Smooth muscle cell (in vitro differentiated cells): ENCODE measurements around the gene BCKDHB. TPM values are rescaled to one million over a fixed set of nuclear protein-coding genes. Genes with fewer than 3 reads are reported as not detected.

Experiments used
- DNase-seq: peaks from one replicate; lab custom pipeline; 2025; ENCODE audit not compliant: unreplicated experiment; lab: John Stamatoyannopoulos, UW
- H2AFZ ChIP-seq: fragments of 200-600 bp; sonication (generic); 2 replicates; pipeline ENCODE4 v1.6.0; 2016; ENCODE audit warnings: antibody characterized with exemption, low read depth, mild to moderate bottlenecking
- H3F3A ChIP-seq: fragments of 200-600 bp; sonication (generic); 2 replicates; pipeline ENCODE4 v1.6.0; 2017; ENCODE audit warnings: antibody characterized with exemption, low read depth
- H3K27ac ChIP-seq: fragments of 200-600 bp; sonication (generic); 2 replicates; pipeline ENCODE4 v1.5.1; 2016; ENCODE audit warnings: low read depth, mild to moderate bottlenecking
- H3K27me3 ChIP-seq: fragments of 200-600 bp; sonication (generic); 2 replicates; pipeline ENCODE4 v1.6.1; 2016; ENCODE audit warnings: low read depth, mild to moderate bottlenecking
- H3K36me3 ChIP-seq: fragments of 200-600 bp; sonication (generic); 2 replicates; pipeline ENCODE4 v1.5.1; 2016; ENCODE audit warnings: low read depth
- H3K4me1 ChIP-seq: fragments of 200-600 bp; sonication (generic); 2 replicates; pipeline ENCODE4 v1.5.1; 2016; ENCODE audit warnings: low read depth
- H3K4me2 ChIP-seq: fragments of 200-600 bp; sonication (generic); 2 replicates; pipeline ENCODE4 v1.6.0; 2016; ENCODE audit warnings: mild to moderate bottlenecking
- H3K4me3 ChIP-seq: fragments of 200-600 bp; sonication (generic); 2 replicates; pipeline ENCODE4 v1.5.1; 2016; ENCODE audit warnings: mild to moderate bottlenecking
- H3K79me2 ChIP-seq: fragments of 200-600 bp; sonication (generic); 2 replicates; pipeline ENCODE4 v1.6.0; 2016; ENCODE audit warnings: low read depth, mild to moderate bottlenecking
- H3K9ac ChIP-seq: fragments of 200-600 bp; sonication (generic); 2 replicates; pipeline ENCODE4 v1.6.0; 2016; ENCODE audit warnings: low read depth
- H3K9me3 ChIP-seq: fragments of 200-600 bp; sonication (generic); replicated peaks from 2 replicates; pipeline ENCODE4 v1.5.1; 2016; ENCODE audit warnings: low read depth
- H4K20me1 ChIP-seq: fragments of 200-600 bp; sonication (generic); 2 replicates; pipeline ENCODE4 v1.6.0; 2016; ENCODE audit warnings: low read depth
- CTCF ChIP-seq: fragments of 200-600 bp; sonication (generic); IDR thresholded peaks from 2 replicates; pipeline ENCODE4 v1.5.1; 2017; ENCODE audit warnings: borderline replicate concordance, mild to moderate bottlenecking, antibody characterized with exemption; ENCODE audit not compliant: insufficient read depth, poor library complexity, severe bottlenecking
- WGBS: methylation state at CpG from one replicate; pipeline ENCODE4 v1.1.7; 2016; ENCODE audit warnings: low lambda C conversion rate; 5-methylcytosine and 5-hydroxymethylcytosine counted together
- polyA plus RNA-seq: library from polyadenylated mRNA; unstranded; fragments of >200 nt; fragmentation: Nextera tagmentation; extraction: Ambion mirVana; gene quantifications from 2 replicates; pipeline ENCODE4 v1.2.1, GENCODE V29; 2016
- total RNA-seq: library from RNA; depleted of rRNA; stranded (reverse); fragments of >200 nt; gene quantifications from 2 replicates; pipeline ENCODE4 v1.2.3, GENCODE V29; 2014

Gene BCKDHB
- total and polyA plus RNA-seq, 2 experiments from 2014 or later: 10.2 to 19.7 TPM

GRCh38 chr6:80250391-80250997 lies 144.0 kb downstream of the BCKDHB start:
- Histone ChIP-seq H3K9ac (no peak overlapping the region), H3K4me3 (no peak overlapping the region), H3F3A (no peaks in the 10 kb centered on the region), H2AFZ (no peak overlapping the region), H3K9me3 (no peaks in the 10 kb centered on the region), H3K27ac (peak overlapping the region; percentile 10), H4K20me1 (no peaks in the 10 kb centered on the region), H3K4me1 (no peaks in the 10 kb centered on the region), H3K36me3 (no peaks in the 10 kb centered on the region), H3K4me2 (peak overlapping the region; percentile 20), H3K79me2 (no peaks in the 10 kb centered on the region), H3K27me3 (no peaks in the 10 kb centered on the region)
- no peak for TF ChIP-seq CTCF
- DNase-seq: no peak
- 75% methylated on average over 3 of the region's 3 CpGs for WGBS

GRCh38 chr6:80251321-80251720 lies 144.8 kb downstream of the BCKDHB start:
- Histone ChIP-seq H3K27ac (no peak overlapping the region), H3K4me3 (no peak overlapping the region), H3K27me3 (no peaks in the 10 kb centered on the region), H3K79me2 (no peaks in the 10 kb centered on the region), H2AFZ (no peak overlapping the region), H3F3A (no peaks in the 10 kb centered on the region), H3K9ac (no peak overlapping the region), H3K36me3 (no peaks in the 10 kb centered on the region), H3K4me2 (no peak overlapping the region), H3K9me3 (no peaks in the 10 kb centered on the region), H4K20me1 (no peaks in the 10 kb centered on the region), H3K4me1 (no peaks in the 10 kb centered on the region)
- DNase-seq: no peak
- 100% methylated on average over 1 of the region's 1 CpG for WGBS
- no peak for TF ChIP-seq CTCF

- TF ChIP-seq CTCF: no peak
- no peaks in the 10 kb centered on the region for H3K9me3 ChIP-seq
Measured at GRCh38 chr6:80254716-80255115, 148.2 kb downstream of the BCKDHB start.

GRCh38 chr6:80256691-80257090 lies 150.2 kb downstream of the BCKDHB start:
- Histone ChIP-seq H2AFZ (no peak overlapping the region), H3K4me2 (no peak overlapping the region), H3F3A (no peaks in the 10 kb centered on the region), H3K9ac (no peak overlapping the region), H3K4me1 (no peaks in the 10 kb centered on the region), H3K27me3 (no peaks in the 10 kb centered on the region), H3K79me2 (no peaks in the 10 kb centered on the region), H3K4me3 (no peak overlapping the region), H3K27ac (no peak overlapping the region), H4K20me1 (no peaks in the 10 kb centered on the region), H3K9me3 (no peaks in the 10 kb centered on the region), H3K36me3 (no peaks in the 10 kb centered on the region)
- DNase-seq: no peak
- no peak for TF ChIP-seq CTCF

More at GRCh38 chr6:80254716-80255115, 148.2 kb downstream of the BCKDHB start:
- H2AFZ ChIP-seq: no peak overlapping the region
- no peaks in the 10 kb centered on the region for H3K36me3 ChIP-seq
- no peak overlapping the region for H3K4me2 ChIP-seq
- no peaks in the 10 kb centered on the region for H3K79me2 ChIP-seq
- H3K27ac ChIP-seq: no peak overlapping the region
- H4K20me1 ChIP-seq: no peaks in the 10 kb centered on the region
- H3F3A ChIP-seq: no peaks in the 10 kb centered on the region
- no peak overlapping the region for H3K4me3 ChIP-seq
- H3K27me3 ChIP-seq: no peaks in the 10 kb centered on the region
- H3K4me1 ChIP-seq: no peaks in the 10 kb centered on the region
- no peak for DNase-seq
- H3K9ac ChIP-seq: no peak overlapping the region
